ENCODE results near the gene RASL12.
"Not testable (repeated sequence)": the region's sequence is repeated elsewhere in the genome, so short reads cannot be mapped to it uniquely, and the experiment has no call there.

The RASL12 gene

DNA sequence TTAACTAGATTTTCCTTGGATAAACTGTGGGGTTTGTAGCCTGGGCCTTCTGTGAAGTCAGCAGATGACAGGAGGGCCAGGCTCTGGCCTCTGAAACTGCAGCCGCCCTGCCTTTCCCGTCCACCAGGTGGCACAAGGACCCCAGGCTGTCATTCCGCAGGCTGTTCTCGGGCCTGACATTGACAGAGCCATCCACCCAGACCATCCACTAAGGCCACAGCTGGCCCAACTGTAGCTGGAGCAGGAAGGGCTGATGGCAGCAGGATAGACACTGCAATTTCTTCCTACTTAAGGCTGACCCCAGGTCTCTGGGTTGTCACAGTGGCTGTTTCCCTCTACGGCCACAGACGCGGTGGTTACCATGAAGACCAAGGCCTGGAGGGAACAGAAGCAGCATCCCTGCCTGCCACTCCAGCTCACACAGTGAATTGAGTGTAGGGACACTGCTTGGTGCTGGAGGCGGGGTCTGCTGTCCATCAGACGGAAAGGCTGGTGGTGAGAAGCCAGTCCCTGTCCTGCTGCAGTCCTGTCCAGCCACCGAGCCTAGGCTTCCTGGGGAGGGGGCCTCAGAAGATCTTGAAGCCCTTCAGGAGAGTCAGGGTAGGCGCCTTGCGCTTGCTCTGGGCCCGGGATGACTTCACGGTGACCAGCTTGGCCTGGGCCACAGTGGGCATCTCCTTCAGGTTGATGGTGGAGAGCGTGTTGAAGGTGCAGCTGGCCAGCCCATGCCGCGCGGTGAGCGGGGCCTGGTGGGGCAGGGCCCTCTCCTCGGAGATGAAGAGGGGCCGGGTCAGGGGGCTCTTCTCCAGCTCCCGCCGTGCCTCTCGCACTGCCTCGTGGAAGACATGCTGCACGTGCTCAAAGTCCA lies 13.2 kb downstream of the RASL12 start:
- no peak for DNase-seq

DNA sequence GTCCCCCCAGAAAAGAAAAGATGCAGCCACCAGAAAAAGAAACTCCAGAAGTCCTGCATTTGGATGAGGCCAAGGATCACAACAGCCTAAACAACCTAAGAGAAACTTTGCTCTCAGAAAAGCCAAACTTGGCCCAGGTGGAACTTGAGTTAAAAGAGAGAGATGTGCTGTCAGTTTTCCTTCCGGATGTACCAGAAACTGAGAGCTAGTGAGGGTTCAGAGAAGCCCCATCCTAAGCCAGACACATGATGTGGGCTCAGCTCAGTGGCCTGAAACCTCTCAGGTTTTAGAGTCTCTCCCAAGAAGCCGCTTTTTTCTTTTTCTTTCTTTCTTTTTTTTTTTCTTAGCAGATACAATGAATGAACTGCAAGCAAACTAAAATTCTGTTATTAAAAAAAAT lies 14.8 kb downstream of the RASL12 start:
- no peak for DNase-seq

DNA sequence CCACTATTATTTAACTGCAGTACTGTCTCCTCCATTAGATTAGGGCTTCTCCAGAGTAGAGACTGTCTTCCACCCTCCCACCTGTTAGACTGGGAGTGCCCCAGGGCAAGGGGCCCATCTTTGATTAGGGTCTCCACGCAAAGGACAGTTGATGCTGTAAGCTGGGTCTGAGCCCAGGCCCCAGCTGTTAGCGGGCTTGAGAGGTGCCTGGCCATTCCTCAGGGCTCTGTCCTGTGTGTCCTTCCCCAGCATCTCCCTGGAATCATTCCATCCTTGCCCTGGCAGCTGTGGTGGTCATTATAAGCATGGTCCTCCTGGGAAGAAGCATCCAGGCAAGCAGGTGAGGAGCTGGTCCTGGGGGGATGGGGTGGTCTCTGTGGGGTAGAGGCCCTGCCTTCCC lies 16.5 kb downstream of the RASL12 start:
- DNase-seq: no peak

DNA sequence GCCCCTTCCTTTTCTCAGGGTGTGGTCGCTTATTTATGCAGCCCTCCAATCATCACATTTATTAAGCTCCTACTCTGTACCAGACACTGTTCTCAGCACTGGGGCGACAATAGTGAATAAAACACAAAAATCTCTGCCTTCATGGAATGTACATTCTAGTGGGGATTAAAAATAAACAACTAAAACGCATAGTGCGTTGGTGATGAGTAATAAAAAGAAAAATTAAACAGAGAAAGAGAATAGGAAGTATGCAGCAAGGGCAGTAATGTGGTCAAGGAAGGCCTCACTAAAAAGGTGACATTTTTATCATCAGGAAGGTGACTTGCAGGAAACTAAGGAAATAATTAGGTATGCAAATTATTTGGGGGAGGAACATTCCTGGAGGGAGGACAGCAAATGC lies 17.5 kb downstream of the RASL12 start:
- DNase-seq: no peak

DNA sequence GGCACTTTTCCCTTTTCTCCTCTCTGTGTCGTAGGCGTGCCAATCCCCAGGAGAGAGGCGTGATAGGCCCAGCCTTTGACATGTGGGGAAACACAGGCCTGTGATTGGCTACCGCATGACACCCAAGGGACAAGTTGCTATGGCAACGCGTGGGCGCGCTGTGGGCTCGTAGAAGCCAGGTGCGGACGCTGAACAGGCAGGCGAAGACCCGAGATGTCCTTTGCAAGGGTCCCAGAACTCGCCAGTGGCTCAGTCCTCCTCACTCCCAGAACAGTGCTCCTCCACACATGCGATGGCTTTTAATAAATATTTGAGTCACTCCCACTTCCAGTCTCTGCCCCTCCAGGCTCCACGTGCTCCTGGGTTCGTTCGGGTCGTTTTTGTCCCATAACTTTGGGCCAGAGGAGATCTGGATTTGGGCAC lies 18.4 kb downstream of the RASL12 start:
- peak; percentile 46 for DNase-seq

DNA sequence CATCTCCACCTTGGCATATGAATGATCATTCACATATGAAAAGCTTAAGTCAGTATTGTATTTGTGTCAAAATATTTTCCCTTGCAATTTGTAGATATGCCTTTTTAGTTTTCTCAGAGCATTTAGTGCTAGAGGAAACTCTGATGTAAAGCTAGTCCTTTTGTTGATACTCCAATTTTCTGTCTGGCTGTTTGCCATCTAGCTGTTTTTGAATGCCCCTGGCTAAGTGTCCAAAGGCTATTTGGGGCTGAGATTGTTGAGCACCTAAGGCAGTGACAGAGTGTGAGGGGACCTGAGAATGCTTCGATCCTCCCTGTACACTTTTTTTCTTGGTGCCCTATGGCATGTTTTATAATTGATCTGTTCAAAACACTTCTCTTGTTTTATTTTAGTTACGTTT lies 19.6 kb downstream of the RASL12 start:
- no peak for DNase-seq

DNA sequence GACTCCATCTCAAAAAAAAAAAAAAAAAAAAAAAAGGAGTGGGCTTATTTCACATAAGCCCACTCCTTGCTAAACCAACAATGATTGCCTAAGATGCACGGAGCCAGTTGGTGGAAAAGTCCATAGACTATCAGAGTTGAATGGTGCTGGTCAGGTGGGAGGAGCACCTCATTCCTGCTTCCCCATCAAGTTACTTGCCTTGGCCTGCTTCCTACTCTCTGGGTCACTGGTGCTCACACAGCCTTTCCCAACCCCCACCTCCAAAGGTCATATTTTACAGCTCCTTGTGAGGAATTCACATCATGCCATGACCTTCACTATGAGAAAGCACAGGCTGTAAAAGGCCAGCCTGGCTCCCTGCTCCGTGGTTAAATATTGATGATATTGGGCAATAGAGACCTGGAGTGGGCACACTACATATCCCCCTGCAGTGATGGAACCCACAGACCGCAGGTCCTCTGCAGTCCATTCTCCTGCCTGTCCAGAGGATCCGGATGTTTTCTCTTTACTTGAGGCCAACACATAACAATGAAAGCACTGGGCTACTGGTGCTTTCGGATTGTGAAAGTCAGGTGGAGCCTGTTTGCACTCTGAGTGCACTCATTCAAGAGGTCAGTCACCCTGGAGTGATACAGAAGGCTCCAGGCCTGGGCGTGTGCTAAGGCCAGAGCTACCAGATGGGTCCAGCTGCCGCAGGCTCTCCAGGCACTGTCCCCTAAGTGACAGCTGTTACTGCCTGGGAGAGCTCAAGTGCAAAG lies 22.9 kb downstream of the RASL12 start, which contains the start of gene SLC51B:
Gene SLC51B (plus strand): TSS at position 664 of the 758 bp plus-strand sequence. CDS start 4,618 bp downstream, outside the sequence.
- no peak for DNase-seq

DNA sequence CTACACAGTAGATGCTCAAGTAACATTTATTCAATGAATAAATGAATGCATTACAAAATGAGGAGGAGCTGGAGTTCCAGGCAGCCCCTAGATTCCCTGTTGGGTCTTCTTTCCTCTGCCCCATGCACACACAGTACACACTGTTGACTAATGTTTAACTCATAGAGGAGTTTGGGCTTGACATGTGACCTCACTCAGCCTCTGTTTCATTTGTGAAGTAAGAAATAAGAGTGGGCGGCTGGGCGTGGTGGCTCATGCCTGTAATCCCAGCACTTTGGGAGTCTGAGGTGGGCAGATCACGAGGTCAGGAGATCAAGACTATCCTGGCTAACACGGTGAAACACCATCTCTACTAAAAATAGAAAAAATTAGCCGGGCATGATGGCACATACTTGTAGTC lies 23.6 kb downstream of the RASL12 start:
- DNase-seq: not testable (repeated sequence)

DNA sequence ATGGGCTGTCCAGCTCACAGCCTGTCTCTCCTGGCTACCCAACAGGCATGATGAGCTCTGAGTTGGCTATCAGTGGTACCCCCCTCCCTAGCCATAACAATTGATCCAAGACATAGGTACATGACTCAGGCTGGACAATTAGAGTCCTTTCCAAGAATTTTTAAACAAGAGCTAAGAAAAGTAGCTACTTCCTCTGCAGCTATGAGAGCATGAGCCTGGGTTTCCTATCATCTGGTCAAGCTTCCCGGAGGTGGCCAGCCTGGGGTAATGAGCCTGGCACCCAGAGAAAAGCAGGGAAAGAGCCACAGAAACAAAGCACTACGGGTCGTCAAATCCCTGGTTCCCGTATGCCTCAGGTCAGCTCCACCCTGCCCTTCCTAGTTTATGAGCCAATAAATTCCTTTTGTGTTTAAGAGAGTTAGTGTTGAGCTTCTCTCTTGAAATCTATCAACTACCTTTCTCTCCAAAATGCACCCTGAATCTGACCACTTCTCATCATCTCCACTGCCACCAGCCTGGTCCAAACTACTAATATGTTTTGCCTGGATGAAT lies 24.9 kb downstream of the RASL12 start:
- no peak for DNase-seq

DNA sequence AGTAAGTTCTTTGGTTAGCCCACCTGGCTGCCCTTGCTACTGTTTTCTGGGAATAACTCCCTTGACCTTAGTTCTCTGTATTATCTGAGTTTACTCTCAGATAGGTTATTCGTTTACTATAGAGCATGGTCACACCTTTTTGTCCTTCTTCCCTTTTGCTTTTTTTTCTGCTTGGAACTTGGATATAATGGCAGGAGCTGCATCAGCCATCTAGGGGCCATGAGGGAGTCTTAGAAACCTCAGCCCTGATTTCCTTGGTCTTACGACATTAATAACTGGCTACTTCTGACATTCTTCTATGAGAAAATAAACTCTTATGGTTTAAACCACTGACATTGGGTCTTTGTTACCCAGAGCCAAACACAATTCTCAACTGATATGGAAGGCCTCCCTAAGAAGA lies 26.0 kb downstream of the RASL12 start:
- no peak for DNase-seq

DNA sequence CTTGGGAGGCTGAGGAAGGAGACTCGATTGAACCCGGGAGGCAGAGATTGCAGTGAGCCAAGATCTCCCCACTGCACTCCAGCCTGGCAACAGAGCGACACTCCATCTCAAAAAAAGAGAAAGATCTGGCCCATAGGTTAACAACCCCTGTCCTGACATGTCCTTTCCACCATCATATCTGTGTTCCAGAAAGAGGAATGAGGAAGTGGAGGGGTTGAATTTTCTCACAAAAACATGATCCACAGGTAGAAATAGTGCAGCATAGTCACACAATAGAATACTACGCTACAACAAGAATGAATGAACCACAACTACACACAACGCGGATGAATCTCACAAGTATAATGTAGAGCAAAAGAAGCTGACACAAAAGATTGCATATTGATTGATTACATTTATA lies 27.3 kb downstream of the RASL12 start:
- no peak for DNase-seq

DNA sequence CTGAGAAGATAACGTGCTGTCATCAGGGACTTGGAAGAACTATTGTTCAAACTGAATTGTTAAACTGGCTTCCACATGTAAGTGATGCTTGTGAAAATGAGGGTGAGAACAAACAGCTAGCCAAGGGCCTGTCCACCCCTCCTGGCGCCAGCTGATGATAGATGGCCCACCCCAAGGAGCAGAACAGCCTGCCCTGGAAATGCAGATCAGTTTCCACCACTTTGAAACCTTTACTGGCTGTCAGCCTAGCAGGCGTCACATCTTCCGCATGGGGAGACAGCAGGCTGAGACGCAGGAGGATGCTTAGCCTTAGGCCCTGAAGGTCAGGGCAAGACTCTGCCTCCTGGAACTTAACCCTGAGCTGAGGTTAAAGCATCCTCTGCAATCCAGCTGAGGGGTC lies 29.0 kb downstream of the RASL12 start:
- DNase-seq: no peak

DNA sequence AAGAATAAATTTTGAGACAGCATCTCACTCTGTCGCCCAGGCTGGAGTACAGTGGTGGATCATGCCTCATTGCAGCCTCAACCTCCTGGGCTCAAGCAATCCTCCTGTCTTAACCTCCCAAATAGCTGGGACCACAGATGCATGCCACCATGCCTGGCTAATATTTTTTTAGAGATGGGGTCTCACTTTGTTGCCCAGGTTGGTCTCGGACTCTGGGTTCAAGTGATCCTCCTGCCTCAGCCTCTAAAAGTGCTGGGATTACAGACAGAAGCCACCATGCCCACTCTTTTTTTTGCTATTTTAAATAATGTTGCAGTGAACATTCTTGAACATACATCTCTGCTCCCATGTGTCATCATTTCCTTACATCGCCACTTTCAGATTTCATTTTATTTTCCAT lies 29.4 kb downstream of the RASL12 start:
- no peak for DNase-seq

DNA sequence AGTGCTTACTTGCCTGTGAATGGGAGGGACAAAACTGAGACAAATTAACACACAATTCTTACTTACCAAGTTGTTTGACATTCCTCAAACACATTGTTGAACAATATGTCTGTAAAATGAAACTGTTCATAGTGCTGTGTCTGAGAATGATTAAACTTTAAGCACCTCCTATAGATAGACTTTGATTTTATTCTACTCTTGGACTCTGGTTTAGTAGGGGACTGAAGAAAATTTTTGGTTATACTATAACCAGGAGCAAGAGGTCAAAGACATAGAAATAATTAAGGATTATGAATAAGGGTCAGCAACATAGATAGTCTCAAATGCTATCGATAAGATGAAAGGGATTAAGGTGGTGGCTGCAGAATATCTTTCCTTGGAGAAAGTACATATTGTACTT lies 30.5 kb downstream of the RASL12 start:
- DNase-seq: no peak

DNA sequence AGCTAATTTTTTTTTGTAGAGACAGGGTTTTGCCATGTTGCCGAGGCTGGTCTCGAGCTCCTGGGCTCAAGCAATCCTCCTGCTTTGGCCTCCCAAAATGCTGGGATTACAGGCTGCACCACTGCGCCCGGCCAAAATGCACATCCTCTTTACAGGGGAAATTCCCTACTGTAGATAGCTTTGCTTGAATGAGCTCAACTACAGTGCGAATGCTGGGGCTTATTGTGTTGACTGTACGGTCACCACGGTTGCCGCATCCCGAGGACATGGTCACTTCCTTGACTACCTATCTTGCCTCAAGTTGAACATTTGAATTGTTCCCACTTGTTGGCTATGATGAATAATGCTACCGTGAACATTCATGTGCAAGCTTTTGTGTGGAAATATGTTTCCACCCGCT lies 33.1 kb downstream of the RASL12 start:
- DNase-seq: no peak

DNA sequence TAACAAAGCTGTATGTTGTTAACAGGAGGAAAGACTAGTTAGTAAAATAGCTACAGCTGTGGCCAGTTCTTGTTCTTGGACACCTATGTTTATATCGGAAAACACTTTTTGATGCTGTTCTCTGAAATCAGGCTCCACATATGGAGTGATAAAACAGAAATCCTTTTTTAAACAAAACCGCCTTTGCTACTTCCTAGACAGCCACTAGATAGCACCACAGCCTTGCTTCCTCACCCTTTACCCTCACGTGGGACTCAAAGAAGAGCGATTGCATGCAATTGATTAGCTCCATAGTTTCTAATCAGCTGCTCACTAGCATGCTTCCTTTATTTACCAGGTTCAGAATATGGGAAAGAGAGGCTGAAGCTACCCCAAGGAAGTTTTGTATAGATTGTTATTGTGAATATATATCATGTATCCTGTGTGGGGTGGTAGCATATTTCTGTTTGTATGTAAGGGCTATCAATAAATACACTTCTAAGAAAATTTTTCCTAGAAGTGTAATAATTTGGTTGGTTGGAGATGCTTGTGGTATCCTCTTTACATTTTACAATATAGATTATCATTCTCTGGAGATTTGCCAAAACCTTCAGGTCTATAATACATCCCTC lies 34.0 kb downstream of the RASL12 start:
- DNase-seq: no peak

DNA sequence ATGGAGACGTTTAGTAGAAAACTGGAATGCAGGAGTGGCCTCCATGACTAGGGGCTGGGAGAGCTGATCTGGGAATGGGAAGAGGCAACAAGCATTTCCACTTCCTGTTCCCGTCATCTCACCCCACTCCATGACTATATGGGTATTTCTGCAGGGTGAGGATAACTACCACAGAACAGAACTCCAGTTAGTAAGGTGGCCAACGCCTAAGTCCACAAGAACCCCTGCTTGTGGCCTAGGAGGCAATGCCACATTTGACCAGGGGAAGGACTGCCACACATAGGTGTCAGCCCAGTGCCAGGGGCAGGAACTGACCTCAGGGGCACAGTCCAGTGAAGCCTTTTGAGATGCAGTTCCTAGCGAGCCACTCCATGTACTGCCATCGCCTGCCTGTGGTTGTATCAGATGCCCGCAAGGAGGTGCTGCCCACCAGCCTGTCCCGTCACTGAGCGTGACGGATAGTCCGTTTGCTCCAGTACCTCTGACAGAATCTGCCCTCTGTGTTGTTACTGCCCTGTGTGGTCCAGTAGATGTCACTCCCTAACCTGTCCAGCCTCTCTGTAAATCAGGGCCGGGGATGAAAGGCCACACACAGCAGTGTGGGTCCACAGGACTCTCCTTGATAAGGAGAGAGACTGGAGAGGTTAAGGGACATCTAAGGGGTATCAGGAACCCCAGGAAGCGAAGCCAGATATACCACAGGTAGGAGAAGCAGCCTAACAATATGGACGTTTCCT lies 34.8 kb downstream of the RASL12 start:
- no peak for DNase-seq

DNA sequence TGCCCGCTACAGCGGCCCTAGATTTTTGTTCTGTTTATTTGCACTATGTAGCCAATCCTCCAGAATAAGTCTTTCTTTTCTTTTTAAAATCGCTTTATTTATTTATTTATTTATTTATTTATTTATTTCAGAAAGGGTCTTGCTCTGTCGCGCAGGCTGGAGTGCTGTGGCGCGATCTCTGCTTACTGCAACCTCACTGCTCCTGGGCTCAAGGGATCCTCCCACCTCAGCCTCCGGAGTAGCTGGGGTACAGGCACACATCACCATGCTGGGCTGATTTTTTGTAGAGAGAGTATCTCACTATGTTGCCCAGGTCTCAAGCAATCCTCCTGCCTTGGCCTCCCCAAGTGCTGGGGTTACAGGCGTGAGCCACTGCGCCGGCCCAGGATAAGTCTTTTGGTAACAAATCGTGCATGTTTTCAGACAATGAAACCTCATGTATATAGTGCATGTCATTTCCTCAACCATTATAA lies 38.0 kb downstream of the RASL12 start:
- DNase-seq: no peak

DNA sequence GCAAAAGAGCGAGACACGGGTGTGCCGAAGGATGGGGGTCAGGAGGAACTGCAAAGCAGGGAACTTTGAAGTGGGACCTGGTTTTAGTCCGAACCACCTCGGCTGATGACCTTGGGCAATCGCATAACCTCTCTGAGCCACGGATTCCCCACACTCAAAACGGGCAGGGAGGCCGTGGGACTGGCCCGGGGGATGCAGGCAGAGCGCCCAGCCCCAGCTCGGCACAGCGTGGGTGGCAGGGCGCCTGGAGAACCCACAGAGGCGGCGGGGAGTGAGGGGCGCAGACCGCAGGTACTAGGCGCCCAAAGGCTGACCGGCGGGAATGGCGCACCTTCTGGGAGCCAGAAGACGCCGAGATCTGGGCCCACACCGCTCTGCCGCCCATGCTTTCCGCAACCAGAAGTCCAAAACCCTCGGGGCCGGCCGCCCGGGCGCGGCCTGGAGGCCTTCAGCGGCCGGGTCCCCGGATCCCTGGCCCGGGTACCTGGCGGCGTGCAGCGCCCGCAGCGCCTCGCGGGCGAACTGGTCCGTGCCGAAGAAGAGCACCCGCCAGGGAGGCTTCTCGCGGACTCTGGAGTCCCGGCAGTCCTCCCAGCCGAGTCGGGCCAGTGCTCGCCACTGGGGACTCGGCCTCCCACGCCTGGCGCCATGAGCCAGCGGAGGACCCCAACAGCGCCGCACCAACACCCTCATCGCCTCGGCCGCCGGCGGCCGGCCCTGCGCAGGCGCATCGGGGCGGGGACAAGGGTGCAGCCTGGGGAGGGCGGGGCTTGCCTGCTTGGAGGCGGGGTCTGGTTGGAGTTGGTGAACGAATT lies 38.7 kb downstream of the RASL12 start, which contains the start of gene MTFMT:
Gene MTFMT (minus strand): TSS at position 719 of the 815 bp plus-strand sequence. CDS start 26 bp downstream, at position 693.
- no peak for DNase-seq

DNA sequence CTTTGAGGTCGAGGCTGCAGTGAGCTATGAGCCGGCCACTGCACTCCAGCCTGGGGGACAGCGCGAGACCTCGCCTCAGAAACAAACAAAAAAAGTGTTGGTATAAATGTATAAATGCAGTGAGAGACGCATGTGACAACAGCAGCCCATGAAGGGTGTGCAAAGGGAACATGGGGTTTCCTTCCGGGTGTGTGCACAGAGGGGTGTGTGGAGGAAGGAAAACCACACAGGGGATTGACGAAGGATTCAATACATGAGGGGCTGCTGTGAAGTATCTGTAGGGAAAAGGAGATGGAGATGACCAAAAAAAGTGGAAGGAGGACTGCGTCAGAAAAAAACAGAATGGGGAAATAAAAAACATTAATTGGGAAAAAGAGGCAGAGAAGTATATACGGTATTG lies 39.5 kb downstream of the RASL12 start:
- no peak for DNase-seq

DNA sequence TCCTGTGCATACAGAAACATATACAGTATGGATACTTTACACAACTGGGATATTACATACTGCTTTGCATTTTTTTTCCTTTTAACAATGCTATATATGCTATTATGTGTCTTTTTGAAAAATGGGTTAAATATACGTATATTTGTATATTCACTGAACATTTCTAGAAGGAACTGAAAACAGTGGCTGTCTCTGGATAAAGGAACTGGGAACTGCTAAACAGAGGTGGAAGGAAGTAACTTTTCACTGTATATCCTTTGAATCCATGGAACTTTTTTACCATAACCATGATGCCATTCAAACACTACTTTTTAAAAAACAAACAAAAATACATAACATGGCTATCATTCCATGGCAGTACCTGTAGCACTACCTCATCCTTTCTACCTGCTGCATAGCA lies 40.2 kb downstream of the RASL12 start:
- no peak for DNase-seq

DNA sequence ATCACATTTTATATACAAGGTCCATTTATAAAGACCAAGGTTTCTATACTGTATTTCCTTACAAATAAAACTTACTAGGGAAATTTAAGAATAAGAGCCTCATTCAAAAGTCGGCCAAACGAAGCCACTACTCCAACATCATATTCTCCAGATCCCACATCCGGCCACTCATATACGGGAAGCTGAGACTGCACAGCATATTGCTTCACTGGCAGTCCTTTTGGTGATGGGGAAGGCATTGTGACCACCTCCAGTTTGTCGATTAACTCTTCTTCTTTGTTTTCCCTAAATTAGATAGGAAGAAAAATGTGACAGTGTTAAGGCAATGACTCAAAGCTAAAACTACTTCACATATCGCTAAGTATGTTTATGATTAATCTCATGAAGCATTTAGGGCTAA lies 41.0 kb downstream of the RASL12 start:
- DNase-seq: no peak
